ENCODE results near the gene PIP5KL1.

Gene PIP5KL1

GRCh38 chr9:127949827-127950512 lies 19.4 kb upstream of the PIP5KL1 start:
- DNase-seq (ENCODE audit: low read depth, low spot score), result no peak

- no peak for DNase-seq (ENCODE audit: low read depth, low spot score)
Measured at GRCh38 chr9:127947841-127948710, 17.5 kb upstream of the PIP5KL1 start.

GRCh38 chr9:127946728-127947127 lies 16.2 kb upstream of the PIP5KL1 start:
- no peak for DNase-seq (ENCODE audit: low read depth, low spot score)

GRCh38 chr9:127945942-127946341 lies 15.4 kb upstream of the PIP5KL1 start:
- no peak for DNase-seq (ENCODE audit: low read depth, low spot score)

GRCh38 chr9:127945338-127945737 lies 14.8 kb upstream of the PIP5KL1 start:
- no peak for DNase-seq (ENCODE audit: low read depth, low spot score)

- DNase-seq (ENCODE audit: low read depth, low spot score), result no peak
Measured at GRCh38 chr9:127944586-127945218, 14.1 kb upstream of the PIP5KL1 start.

GRCh38 chr9:127943731-127944144 lies 13.2 kb upstream of the PIP5KL1 start:
- DNase-seq (ENCODE audit: low read depth, low spot score), result peak; percentile 90

GRCh38 chr9:127943011-127943662 lies 12.6 kb upstream of the PIP5KL1 start:
- no peak for DNase-seq (ENCODE audit: low read depth, low spot score)

- peak; percentile 81 for DNase-seq (ENCODE audit: low read depth, low spot score)
Measured at GRCh38 chr9:127942216-127943010, 11.8 kb upstream of the PIP5KL1 start.

- DNase-seq (ENCODE audit: low read depth, low spot score), result no peak
Measured at GRCh38 chr9:127941961-127942215, 11.3 kb upstream of the PIP5KL1 start.

- DNase-seq (ENCODE audit: low read depth, low spot score), result no peak
Measured at GRCh38 chr9:127941062-127941960, 10.7 kb upstream of the PIP5KL1 start.

GRCh38 chr9:127940593-127940992 lies 10.0 kb upstream of the PIP5KL1 start:
- DNase-seq (ENCODE audit: low read depth, low spot score), result no peak

- peak; percentile 75 for DNase-seq (ENCODE audit: low read depth, low spot score)
Measured at GRCh38 chr9:127938298-127938690, 7.7 kb upstream of the PIP5KL1 start.

- peak; percentile 90 for DNase-seq (ENCODE audit: low read depth, low spot score)
Measured at GRCh38 chr9:127937388-127938297, 7.1 kb upstream of the PIP5KL1 start, which contains the start of gene DPM2. DPM2 (minus strand) TSS chr9:127937854; CDS start chr9:127937820, 34 bp downstream.

- DNase-seq (ENCODE audit: low read depth, low spot score), result no peak
Measured at GRCh38 chr9:127937056-127937387, 6.4 kb upstream of the PIP5KL1 start.

- DNase-seq (ENCODE audit: low read depth, low spot score), result no peak
Measured at GRCh38 chr9:127936347-127936852, 5.8 kb upstream of the PIP5KL1 start.

GRCh38 chr9:127935765-127936221 lies 5.2 kb upstream of the PIP5KL1 start:
- no peak for DNase-seq (ENCODE audit: low read depth, low spot score)

- no peak for DNase-seq (ENCODE audit: low read depth, low spot score)
Measured at GRCh38 chr9:127934986-127935385, 4.4 kb upstream of the PIP5KL1 start.

- DNase-seq (ENCODE audit: low read depth, low spot score), result no peak
Measured at GRCh38 chr9:127934248-127934647, 3.7 kb upstream of the PIP5KL1 start.
